K562 (cell line): ENCODE results near the gene VEGFB. TPM values are rescaled to one million over a fixed set of nuclear protein-coding genes. Genes with fewer than 3 reads are reported as not detected.

Source experiments
- ATF1 ChIP-seq, 2 experiments: fragments of 450-650 bp in 1 of 2; IDR thresholded peaks; 2 replicates each; pipeline ENCODE4 v1.6.1; 2016; ENCODE audit warnings: missing compliant biosample characterization in 1 of 2, missing genetic modification characterization in 1 of 2
- CAMTA2 ChIP-seq: fragments of 250-450 bp; sonication (Bioruptor Pico); conservative IDR thresholded peaks from 2 replicates; pipeline ENCODE4 v1.5.1; 2022
- POLR2AphosphoS5 ChIP-seq: IDR thresholded peaks from 2 replicates; pipeline ENCODE4 v1.6.1; 2011; ENCODE audit warnings: mild to moderate bottlenecking, low read depth, low read length, moderate library complexity; ENCODE audit not compliant: control insufficient read depth, insufficient read depth
- TEAD1 ChIP-seq, 2 experiments: fragments of 450-650 bp in 1 of 2; sonication (generic) in 1 of 2; formaldehyde crosslinking; IDR thresholded peaks; 2 replicates each; pipeline versions ENCODE4 v1.4.0 to v1.8.0; 2020 to 2022; ENCODE audit warnings: mild to moderate bottlenecking in 2 of 2, missing genetic modification reagents in 1 of 2
- XRCC5 ChIP-seq: fragments of 200-400 bp; formaldehyde crosslinking; IDR thresholded peaks from 2 replicates; pipeline ENCODE4 v1.6.1; 2017; ENCODE audit warnings: low read depth, mild to moderate bottlenecking, low read length
- polyA plus RNA-seq, 8 experiments: library from polyadenylated mRNA; depleted of rRNA in 4 of 8; stranded (reverse) in 5 of 8; unstranded in 3 of 8; fragments of >200 nt; fragmentation: Nextera tagmentation in 2 of 8; fragmentation: Illumina TruSeq in 1 of 8; extraction: Ambion mirVana in 2 of 8; extraction: Trizol in 1 of 8; gene quantifications; 2 replicates each; pipeline versions ENCODE4 v1.2.1 to v1.2.3, GENCODE V29; 2011 to 2014; ENCODE audit warnings: inconsistent platforms in 1 of 8, missing spikeins in 1 of 8
- total RNA-seq, 7 experiments: library from RNA; depleted of rRNA in 6 of 7; stranded (reverse); fragments of >200 nt in 6 of 7; fragmentation: Illumina TruSeq in 2 of 7; extraction: Trizol in 2 of 7; gene quantifications; 2 replicates each; pipeline versions ENCODE4 v1.2.1 to v1.2.3, GENCODE V29; 2011 to 2021; ENCODE audit warnings: low replicate concordance in 1 of 7
- TF ChIP-seq, protein P1 (sequence below): fragments of 450-650 bp; IDR thresholded peaks from 2 replicates; pipeline ENCODE4 v1.7.1; 2018; ENCODE audit warnings: mild to moderate bottlenecking, low read depth; ENCODE audit not compliant: partially characterized antibody
- TF ChIP-seq, protein P2 (sequence below): fragments of 250-450 bp; sonication (Bioruptor Pico); IDR thresholded peaks from 2 replicates; pipeline ENCODE4 v1.8.0; 2021; ENCODE audit warnings: mild to moderate bottlenecking, moderate library complexity
- TF ChIP-seq, protein P3 (sequence below), 3 experiments: fragments of 200-800 bp in 1 of 3; fragments of 250-450 bp in 1 of 3; fragments of 450-650 bp in 1 of 3; sonication (Bioruptor Pico) in 1 of 3; sonication (Bioruptor generic) in 1 of 3; formaldehyde crosslinking in 1 of 3; IDR thresholded peaks; 2 replicates each; pipeline versions ENCODE4 v1.6.1 to v1.8.0; 2016 to 2022; ENCODE audit warnings: mild to moderate bottlenecking in 2 of 3, missing genetic modification characterization in 2 of 3, missing compliant biosample characterization in 1 of 3, moderate library complexity in 1 of 3
- TF ChIP-seq, protein P4 (sequence below): fragments of 200-800 bp; sonication (Bioruptor generic); IDR thresholded peaks from 2 replicates; pipeline ENCODE4 v1.6.1; 2017; ENCODE audit warnings: missing genetic modification characterization, missing compliant biosample characterization
- TF ChIP-seq, protein P5 (sequence below): fragments of 450-650 bp; formaldehyde crosslinking; conservative IDR thresholded peaks from 2 replicates; pipeline ENCODE4 v1.4.0; 2022; ENCODE audit warnings: mild to moderate bottlenecking, missing genetic modification characterization
- TF ChIP-seq, protein P6 (sequence below): fragments of 450-650 bp; formaldehyde crosslinking; IDR thresholded peaks from 2 replicates; pipeline ENCODE4 v1.4.0; 2020; ENCODE audit warnings: mild to moderate bottlenecking, mixed read lengths

VEGFB gene
- total and polyA plus RNA-seq, 9 of the 15 experiments (the other 6 are each of a cell fraction or from before 2014, with no cell fraction given), result 11.0 to 83.4 (median 25.7) TPM

DNA sequence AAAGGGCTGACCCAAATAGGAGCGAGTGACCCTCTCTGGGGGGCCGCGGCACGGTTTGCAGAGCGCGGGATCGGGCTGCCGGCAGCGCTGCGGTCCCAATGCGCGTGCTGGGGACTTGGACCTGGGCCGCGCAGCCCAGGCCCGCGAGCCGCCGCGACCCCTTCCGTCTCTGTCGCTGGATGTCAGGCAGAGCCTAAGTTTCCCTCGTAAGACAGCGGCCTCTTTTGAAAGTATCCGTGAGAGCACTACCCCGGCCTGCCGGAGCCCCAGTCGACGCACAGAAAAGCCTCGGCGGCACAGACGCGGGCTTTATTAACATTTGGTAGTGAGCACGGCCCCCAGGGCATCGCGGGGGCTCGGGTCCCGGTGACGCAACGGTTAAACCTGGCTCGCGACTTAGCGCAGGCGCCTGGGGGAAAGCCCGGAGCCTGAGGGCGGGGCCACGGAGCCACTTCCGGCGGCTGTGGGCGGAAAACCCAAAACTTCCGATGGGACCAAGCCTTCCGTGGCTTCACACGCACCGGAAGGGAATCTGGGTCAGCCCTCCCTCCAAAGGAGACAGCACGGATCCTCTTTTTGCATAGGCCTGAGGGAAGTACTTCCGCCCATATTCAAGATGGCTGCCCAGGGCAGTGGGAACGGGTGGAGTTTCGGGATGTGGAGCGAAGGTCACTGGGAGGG, 35.3 kb downstream of the VEGFB start (continued):
- TF ChIP-seq, protein P1, sequence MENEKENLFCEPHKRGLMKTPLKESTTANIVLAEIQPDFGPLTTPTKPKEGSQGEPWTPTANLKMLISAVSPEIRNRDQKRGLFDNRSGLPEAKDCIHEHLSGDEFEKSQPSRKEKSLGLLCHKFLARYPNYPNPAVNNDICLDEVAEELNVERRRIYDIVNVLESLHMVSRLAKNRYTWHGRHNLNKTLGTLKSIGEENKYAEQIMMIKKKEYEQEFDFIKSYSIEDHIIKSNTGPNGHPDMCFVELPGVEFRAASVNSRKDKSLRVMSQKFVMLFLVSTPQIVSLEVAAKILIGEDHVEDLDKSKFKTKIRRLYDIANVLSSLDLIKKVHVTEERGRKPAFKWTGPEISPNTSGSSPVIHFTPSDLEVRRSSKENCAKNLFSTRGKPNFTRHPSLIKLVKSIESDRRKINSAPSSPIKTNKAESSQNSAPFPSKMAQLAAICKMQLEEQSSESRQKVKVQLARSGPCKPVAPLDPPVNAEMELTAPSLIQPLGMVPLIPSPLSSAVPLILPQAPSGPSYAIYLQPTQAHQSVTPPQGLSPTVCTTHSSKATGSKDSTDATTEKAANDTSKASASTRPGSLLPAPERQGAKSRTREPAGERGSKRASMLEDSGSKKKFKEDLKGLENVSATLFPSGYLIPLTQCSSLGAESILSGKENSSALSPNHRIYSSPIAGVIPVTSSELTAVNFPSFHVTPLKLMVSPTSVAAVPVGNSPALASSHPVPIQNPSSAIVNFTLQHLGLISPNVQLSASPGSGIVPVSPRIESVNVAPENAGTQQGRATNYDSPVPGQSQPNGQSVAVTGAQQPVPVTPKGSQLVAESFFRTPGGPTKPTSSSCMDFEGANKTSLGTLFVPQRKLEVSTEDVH, result peak; percentile 99
- peak; percentile 65 for TF ChIP-seq POLR2AphosphoS5
- TF ChIP-seq, protein P2, sequence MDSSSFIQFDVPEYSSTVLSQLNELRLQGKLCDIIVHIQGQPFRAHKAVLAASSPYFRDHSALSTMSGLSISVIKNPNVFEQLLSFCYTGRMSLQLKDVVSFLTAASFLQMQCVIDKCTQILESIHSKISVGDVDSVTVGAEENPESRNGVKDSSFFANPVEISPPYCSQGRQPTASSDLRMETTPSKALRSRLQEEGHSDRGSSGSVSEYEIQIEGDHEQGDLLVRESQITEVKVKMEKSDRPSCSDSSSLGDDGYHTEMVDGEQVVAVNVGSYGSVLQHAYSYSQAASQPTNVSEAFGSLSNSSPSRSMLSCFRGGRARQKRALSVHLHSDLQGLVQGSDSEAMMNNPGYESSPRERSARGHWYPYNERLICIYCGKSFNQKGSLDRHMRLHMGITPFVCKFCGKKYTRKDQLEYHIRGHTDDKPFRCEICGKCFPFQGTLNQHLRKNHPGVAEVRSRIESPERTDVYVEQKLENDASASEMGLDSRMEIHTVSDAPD (CRISPR knock-in tag), result no peak
- TF ChIP-seq XRCC5, result peak; percentile 76; the same call in 1 of the 2 replicates
- TF ChIP-seq, protein P3, sequence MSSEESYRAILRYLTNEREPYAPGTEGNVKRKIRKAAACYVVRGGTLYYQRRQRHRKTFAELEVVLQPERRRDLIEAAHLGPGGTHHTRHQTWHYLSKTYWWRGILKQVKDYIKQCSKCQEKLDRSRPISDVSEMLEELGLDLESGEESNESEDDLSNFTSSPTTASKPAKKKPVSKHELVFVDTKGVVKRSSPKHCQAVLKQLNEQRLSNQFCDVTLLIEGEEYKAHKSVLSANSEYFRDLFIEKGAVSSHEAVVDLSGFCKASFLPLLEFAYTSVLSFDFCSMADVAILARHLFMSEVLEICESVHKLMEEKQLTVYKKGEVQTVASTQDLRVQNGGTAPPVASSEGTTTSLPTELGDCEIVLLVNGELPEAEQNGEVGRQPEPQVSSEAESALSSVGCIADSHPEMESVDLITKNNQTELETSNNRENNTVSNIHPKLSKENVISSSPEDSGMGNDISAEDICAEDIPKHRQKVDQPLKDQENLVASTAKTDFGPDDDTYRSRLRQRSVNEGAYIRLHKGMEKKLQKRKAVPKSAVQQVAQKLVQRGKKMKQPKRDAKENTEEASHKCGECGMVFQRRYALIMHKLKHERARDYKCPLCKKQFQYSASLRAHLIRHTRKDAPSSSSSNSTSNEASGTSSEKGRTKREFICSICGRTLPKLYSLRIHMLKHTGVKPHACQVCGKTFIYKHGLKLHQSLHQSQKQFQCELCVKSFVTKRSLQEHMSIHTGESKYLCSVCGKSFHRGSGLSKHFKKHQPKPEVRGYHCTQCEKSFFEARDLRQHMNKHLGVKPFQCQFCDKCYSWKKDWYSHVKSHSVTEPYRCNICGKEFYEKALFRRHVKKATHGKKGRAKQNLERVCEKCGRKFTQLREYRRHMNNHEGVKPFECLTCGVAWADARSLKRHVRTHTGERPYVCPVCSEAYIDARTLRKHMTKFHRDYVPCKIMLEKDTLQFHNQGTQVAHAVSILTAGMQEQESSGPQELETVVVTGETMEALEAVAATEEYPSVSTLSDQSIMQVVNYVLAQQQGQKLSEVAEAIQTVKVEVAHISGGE (CRISPR knock-in tag; IDR thresholded peaks at IDR 0.05), result peak; percentile 84 to 97 (median 86); a peak in 5 of 6 replicates
- TF ChIP-seq, protein P4, sequence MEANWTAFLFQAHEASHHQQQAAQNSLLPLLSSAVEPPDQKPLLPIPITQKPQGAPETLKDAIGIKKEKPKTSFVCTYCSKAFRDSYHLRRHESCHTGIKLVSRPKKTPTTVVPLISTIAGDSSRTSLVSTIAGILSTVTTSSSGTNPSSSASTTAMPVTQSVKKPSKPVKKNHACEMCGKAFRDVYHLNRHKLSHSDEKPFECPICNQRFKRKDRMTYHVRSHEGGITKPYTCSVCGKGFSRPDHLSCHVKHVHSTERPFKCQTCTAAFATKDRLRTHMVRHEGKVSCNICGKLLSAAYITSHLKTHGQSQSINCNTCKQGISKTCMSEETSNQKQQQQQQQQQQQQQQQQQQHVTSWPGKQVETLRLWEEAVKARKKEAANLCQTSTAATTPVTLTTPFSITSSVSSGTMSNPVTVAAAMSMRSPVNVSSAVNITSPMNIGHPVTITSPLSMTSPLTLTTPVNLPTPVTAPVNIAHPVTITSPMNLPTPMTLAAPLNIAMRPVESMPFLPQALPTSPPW, result peak; percentile 90
- no peak for TF ChIP-seq ATF1 (CRISPR knock-in tag; IDR thresholded peaks at IDR 0.05)
- peak; percentile 87 for TF ChIP-seq ATF1 (tag; IDR thresholded peaks at IDR 0.05)
- 0 out of 4 replicates have a peak, but pooled peaks of 1 of the 2 experiments have one; percentile 10 for TF ChIP-seq TEAD1 (CRISPR knock-in tag; IDR thresholded peaks at IDR 0.05)
- TF ChIP-seq CAMTA2 (CRISPR knock-in tag), result peak; percentile 86; the same call in 1 of the 2 replicates
- TF ChIP-seq, protein P5, sequence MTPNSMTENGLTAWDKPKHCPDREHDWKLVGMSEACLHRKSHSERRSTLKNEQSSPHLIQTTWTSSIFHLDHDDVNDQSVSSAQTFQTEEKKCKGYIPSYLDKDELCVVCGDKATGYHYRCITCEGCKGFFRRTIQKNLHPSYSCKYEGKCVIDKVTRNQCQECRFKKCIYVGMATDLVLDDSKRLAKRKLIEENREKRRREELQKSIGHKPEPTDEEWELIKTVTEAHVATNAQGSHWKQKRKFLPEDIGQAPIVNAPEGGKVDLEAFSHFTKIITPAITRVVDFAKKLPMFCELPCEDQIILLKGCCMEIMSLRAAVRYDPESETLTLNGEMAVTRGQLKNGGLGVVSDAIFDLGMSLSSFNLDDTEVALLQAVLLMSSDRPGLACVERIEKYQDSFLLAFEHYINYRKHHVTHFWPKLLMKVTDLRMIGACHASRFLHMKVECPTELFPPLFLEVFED (CRISPR knock-in tag), result 0 out of 2 replicates have a peak, but pooled peaks have one; percentile 12
- TF ChIP-seq, protein P6, sequence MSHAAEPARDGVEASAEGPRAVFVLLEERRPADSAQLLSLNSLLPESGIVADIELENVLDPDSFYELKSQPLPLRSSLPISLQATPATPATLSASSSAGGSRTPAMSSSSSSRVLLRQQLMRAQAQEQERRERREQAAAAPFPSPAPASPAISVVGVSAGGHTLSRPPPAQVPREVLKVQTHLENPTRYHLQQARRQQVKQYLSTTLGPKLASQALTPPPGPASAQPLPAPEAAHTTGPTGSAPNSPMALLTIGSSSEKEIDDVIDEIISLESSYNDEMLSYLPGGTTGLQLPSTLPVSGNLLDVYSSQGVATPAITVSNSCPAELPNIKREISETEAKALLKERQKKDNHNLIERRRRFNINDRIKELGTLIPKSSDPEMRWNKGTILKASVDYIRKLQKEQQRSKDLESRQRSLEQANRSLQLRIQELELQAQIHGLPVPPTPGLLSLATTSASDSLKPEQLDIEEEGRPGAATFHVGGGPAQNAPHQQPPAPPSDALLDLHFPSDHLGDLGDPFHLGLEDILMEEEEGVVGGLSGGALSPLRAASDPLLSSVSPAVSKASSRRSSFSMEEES (CRISPR knock-in tag), result peak; percentile 35; the same call in 1 of the 2 replicates
